C4-2B (cell line): ENCODE data around the gene DUSP16.

Experiments
- H3K27ac ChIP-seq: fragments of 450-650 bp; 2 replicates; pipeline ENCODE4 v1.5.1; 2017
- ZFX ChIP-seq: fragments of 450-650 bp; IDR thresholded peaks from 2 replicates; pipeline ENCODE4 v1.6.1; 2017
- TF ChIP-seq, protein P1 (sequence below): fragments of 450-650 bp; conservative IDR thresholded peaks from 2 replicates; pipeline ENCODE4 v1.5.1; 2017; ENCODE audit warnings: mild to moderate bottlenecking

The DUSP16 gene

DNA sequence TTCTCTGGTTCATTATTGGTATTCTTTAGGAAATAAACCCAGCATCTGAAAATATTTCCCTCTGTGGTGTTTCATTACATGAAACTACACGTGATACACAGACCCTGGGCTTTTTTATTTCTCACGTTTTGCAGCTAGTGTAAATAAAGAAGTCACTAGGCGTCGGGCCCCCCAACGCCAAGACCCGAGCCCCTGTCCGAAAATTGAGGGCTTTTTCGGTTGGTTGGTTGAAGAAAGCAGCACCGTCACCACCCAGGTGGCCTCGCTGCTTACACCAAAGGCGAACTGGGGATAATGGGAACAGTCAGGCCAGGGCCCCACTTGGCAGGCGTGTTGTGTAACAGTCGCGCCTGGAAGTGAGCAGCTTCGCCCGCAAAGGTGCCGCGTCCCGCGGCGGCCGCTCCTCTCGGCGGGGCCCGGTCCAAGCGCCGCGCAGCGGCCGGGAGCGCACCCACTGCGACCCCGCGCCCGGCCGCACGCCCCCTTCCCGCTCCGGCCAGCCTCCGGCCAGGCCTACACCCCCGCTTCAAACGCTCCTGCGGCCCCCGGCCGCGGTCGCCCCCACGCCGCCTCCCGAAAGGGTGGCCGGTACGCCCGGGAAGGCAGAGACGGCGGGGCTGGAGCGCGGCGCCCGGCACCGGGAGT is 1.2 kb downstream of the DUSP16 start:
- TF ChIP-seq ZFX: peak; percentile 93
- TF ChIP-seq, protein P1, sequence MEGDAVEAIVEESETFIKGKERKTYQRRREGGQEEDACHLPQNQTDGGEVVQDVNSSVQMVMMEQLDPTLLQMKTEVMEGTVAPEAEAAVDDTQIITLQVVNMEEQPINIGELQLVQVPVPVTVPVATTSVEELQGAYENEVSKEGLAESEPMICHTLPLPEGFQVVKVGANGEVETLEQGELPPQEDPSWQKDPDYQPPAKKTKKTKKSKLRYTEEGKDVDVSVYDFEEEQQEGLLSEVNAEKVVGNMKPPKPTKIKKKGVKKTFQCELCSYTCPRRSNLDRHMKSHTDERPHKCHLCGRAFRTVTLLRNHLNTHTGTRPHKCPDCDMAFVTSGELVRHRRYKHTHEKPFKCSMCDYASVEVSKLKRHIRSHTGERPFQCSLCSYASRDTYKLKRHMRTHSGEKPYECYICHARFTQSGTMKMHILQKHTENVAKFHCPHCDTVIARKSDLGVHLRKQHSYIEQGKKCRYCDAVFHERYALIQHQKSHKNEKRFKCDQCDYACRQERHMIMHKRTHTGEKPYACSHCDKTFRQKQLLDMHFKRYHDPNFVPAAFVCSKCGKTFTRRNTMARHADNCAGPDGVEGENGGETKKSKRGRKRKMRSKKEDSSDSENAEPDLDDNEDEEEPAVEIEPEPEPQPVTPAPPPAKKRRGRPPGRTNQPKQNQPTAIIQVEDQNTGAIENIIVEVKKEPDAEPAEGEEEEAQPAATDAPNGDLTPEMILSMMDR: peak; percentile 14; the same call in 1 of the 2 replicates
- H3K27ac ChIP-seq: peak overlapping the region; percentile 100

DNA sequence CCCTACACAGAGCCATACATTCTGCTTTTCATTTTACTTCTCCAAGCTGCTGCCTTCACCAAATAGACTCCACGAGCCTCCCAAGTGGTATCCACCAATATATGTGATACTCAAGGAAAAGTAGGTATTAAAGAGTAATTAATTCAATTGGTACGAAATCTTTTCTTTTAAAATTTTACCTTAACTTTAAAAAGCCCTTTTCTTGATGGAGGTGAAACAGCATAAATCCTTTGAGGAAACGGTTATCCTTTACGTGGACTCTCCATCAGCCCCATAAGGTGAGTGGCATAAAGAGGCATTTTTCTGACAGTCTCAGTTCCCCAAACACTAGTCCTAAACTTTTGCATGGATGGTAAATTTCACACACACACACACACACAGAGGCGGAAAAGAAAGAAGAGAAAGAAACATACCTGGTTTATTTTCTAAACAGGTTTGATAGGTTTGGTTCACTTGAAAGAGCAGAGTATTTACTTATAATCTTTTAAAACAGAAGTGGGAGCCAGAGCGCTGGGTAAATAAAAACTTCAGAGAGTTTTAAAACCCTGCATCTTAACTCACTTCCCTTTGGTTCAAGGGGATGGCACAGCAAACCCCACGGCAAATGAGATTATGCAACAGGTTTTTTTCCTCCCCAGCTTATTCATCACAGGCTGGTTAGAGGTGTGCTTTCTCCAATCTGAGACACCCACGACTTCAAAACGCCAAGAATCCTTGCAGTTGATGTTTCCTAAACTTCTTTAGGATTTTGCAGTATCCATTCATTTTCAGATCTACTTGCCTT is 1.9 kb downstream of the DUSP16 start:
- peak overlapping the region; percentile 100 for H3K27ac ChIP-seq
- TF ChIP-seq, protein P1: no peak; the same call in 1 of the 2 replicates
- no peak for TF ChIP-seq ZFX

DNA sequence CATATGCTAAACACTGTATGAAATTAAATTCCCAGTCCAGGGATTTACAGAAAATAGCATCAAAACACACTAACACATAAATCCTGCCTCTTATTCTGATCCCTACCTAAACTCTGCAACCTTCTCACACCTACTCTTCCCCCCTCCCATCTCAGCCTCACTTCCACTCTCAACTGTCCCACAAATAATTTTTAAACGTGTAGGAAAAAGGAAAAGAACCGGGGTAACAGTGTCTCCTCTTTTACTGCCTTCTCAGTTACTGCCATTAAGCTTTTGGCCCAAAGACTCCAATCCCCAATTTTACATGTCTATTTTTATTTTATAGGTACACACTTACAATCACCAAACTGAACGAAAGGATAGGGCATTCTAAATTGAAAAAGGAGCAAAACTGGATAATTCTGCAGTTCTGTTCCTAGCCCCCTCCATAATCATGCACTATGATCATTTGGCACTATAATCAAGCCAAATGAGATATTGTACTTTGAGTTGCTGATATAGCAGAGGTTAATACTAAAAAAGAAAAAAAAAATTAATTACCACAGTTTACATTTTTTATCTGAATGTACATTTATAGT is 2.9 kb downstream of the DUSP16 start:
- no peak for TF ChIP-seq ZFX
- TF ChIP-seq, protein P1: no peak
- H3K27ac ChIP-seq: no peak overlapping the region

DNA sequence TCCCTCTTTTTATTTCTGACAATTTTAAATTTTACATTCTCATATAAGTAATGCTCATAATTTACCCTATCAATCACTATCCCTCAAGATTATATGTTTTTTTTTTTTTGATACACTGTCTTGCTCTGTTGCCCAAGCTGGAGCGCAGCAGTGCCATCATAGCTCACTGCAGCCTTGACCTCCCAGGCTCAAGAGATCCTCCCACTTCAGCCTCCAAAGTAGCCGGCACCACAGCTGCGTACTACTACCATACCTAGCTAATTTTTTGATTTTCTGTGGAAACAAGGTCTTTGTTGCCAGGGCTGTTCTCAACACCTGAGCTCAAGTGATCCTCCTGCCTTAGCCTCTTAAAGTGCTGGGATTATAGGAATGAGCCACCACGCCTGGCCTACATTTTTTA is 4.4 kb downstream of the DUSP16 start:
- H3K27ac ChIP-seq: no peak overlapping the region

DNA sequence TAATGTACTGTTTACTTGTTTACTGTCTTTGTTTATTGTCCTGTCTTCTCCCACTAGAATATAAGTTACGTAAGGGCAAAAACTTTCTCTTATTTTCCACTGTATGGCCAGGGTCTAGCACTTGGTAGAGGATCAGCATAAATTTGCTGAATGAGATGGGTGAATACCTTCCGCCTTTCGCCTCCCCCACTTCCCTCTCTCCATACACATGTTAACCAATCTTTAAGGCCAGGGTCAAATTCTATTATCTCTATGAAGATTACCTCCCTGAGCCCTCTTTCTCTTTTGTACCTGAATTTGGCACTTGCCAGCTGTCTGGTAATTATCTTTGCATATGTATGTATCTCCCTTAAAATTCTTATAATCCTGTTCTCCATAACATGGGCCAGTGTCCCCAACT is 4.9 kb downstream of the DUSP16 start:
- no peak for TF ChIP-seq ZFX
- no peak overlapping the region for H3K27ac ChIP-seq

More for the DNA sequence above, 4.4 kb downstream of the DUSP16 start:
- TF ChIP-seq ZFX: no peak
- TF ChIP-seq, protein P1: no peak

DNA sequence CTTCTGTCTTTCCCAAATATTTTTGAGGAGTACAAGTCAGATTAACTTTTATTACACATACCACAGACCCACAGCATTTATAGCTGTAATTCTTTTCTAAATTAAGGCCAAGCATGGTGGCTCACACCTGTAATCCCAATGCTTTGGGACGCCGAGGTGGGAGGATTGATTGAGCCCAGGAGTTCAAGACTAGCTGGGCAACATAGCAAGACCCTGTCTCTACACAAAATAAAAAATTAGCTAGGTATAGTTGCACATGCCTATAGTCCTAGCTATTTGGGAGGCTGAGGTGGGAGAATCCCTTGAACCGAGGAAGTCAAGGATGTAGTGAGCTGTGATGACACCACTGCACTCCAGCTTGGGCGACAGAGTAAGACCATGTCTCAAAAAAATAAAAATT is 7.0 kb downstream of the DUSP16 start:
- no peak overlapping the region for H3K27ac ChIP-seq
- TF ChIP-seq, protein P1: no peak
- no peak for TF ChIP-seq ZFX

DNA sequence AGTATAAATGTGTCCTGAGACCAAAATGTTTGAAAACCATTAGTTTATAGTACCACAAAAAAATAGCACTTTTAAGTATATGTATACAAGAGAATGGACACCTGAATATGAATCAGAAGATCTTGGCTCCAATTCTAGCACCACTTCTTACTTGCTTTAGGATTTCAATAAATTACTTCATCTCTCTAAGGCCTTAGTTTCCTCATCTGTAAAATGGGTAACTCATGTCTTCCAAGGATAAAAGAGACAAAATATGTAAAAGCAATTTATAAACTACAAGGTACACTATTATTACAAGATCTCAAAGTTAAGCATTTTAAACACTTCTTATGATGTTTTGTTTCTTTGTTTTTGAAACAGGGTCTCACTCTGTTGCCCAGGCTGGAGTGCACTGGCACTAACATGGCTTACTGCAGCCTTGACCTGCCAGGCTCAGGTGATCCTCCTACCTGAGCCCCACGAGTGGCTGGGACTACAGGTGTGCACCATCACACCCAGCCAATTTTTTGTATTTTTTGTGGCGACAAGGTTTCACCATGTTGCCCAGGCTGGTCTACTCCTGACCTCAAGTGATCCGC is 9.4 kb downstream of the DUSP16 start:
- no peak for TF ChIP-seq ZFX
- TF ChIP-seq, protein P1: no peak
- H3K27ac ChIP-seq: no peak overlapping the region
